Muscle of arm (tissue), 14 donors: ENCODE data around the gene CHPT1. TPM values are rescaled to one million over a fixed set of nuclear protein-coding genes. Genes with fewer than 3 reads are reported as not detected.
"Not testable (repeated sequence)": the region's sequence is repeated elsewhere in the genome, so short reads cannot be mapped to it uniquely, and the experiment has no call there.

Experiments
- DNase-seq: peaks from one replicate; pipeline ENCODE4 v3.0.0-alpha.2; 2013
- long read RNA-seq, 11 donors: transcript quantifications; one replicate each; lab custom pipeline, GENCODE V29; 2026
- polyA plus RNA-seq, 12 donors: library from polyadenylated mRNA; unstranded; fragments of 120-200 nt; gene quantifications; one replicate each; pipeline ENCODE4 v1.2.1, GENCODE V29; 2013; ENCODE audit not compliant: insufficient read length in 12 of 12

CHPT1 gene
- polyA plus RNA-seq = 10 to 100 TPM in 11 of 12 donors, not detected in 1; 23.5 to 49.3 (median 30.1) TPM
- long read RNA-seq, donor 1, transcript CHPT1-201 (9 exons, 1,585 nt) = major isoform, 59 of 129 reads
- long read RNA-seq, donor 1, transcript CHPT1-205 (8 exons, 2,001 nt) = minor isoform, 5 of 129 reads
- long read RNA-seq, donor 1, partial matches to known transcripts = 65 of 129 reads
- long read RNA-seq, donor 1, other reads (novel, unspliced or antisense) = 0 of 129 reads
- long read RNA-seq, donor 2, transcript CHPT1-201 (9 exons, 1,585 nt) = major isoform, 11 of 14 reads
- long read RNA-seq, donor 2, partial matches to known transcripts = 0 of 14 reads
- long read RNA-seq, donor 2, other reads (novel, unspliced or antisense) = 0 of 14 reads
- long read RNA-seq, donor 3, partial matches to known transcripts = 0 of 7 reads
- long read RNA-seq, donor 3, other reads (novel, unspliced or antisense) = 0 of 7 reads
- long read RNA-seq, donor 4, partial matches to known transcripts = 0 of 1 reads
- long read RNA-seq, donor 4, other reads (novel, unspliced or antisense) = 0 of 1 reads
- long read RNA-seq, donor 5 = 0 reads
- long read RNA-seq, donor 6, partial matches to known transcripts = 0 of 6 reads
- long read RNA-seq, donor 6, other reads (novel, unspliced or antisense) = 0 of 6 reads
- long read RNA-seq, donor 7, transcript CHPT1-201 (9 exons, 1,585 nt) = major isoform, 5 of 6 reads
- long read RNA-seq, donor 7, partial matches to known transcripts = 0 of 6 reads
- long read RNA-seq, donor 7, other reads (novel, unspliced or antisense) = 0 of 6 reads
- long read RNA-seq, donor 8, transcript CHPT1-201 (9 exons, 1,585 nt) = major isoform, 7 of 10 reads
- long read RNA-seq, donor 8, partial matches to known transcripts = 0 of 10 reads
- long read RNA-seq, donor 8, other reads (novel, unspliced or antisense) = 0 of 10 reads
- long read RNA-seq, donor 9, transcript CHPT1-201 (9 exons, 1,585 nt) = major isoform, 8 of 8 reads
- long read RNA-seq, donor 9, partial matches to known transcripts = 0 of 8 reads
- long read RNA-seq, donor 9, other reads (novel, unspliced or antisense) = 0 of 8 reads
- long read RNA-seq, donor 10, transcript CHPT1-201 (9 exons, 1,585 nt) = major isoform, 7 of 8 reads
- long read RNA-seq, donor 10, partial matches to known transcripts = 0 of 8 reads
- long read RNA-seq, donor 10, other reads (novel, unspliced or antisense) = 0 of 8 reads
- long read RNA-seq, donor 11, transcript CHPT1-201 (9 exons, 1,585 nt) = major isoform, 19 of 31 reads
- long read RNA-seq, donor 11, partial matches to known transcripts = 12 of 31 reads
- long read RNA-seq, donor 11, other reads (novel, unspliced or antisense) = 0 of 31 reads

- peak; percentile 49 for DNase-seq
Measured at GRCh38 chr12:101697197-101697929, at the start of gene CHPT1. TSS of gene CHPT1 (plus strand) at chr12:101697640. CDS start at chr12:101697862, 222 bp downstream.

DNA sequence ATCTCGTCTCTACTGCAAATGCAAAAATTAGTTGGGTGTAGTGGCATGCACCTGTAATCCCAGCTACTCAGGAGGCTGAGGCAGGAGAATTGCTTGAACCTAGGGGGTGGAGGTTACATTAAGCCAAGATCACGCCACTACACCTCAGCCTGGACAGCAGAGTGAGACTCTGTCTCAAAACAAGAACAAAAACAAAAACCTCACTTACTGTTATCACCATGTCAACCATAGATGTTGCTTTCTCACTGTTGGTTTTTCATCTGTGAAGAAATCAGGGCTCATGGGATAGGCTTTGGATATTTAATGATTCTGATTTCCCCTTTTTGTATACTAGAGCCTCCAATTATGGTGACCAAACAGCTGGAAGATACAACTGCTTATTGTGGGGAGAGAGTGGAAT, 49.7 kb upstream of the CHPT1 start:
- no peak for DNase-seq

GRCh38 chr12:101648195-101648594, 49.2 kb upstream of the CHPT1 start:
- no peak for DNase-seq

GRCh38 chr12:101650346-101651117, 46.9 kb upstream of the CHPT1 start:
- DNase-seq = no peak

- no peak for DNase-seq
Measured at GRCh38 chr12:101653030-101653429, 44.4 kb upstream of the CHPT1 start.

DNA sequence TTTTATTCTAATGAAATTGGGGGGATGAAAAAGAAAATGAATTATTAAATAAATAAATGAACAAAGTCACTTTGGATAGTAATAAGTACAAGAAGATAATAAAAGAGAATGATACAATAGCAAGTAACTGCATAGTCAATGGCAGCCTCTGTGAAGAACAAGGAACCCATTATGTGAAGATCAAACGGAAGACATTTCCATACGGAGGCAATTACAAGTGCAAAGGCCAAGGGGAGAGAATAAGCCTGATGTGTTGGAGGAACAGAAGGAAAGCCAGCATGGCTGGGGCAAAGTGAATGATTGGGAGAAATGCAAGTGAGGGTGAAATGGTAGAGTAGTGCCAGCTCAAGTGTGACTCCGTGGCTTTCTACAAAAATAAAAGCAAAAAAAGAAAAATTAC, 43.9 kb upstream of the CHPT1 start:
- no peak for DNase-seq

DNA sequence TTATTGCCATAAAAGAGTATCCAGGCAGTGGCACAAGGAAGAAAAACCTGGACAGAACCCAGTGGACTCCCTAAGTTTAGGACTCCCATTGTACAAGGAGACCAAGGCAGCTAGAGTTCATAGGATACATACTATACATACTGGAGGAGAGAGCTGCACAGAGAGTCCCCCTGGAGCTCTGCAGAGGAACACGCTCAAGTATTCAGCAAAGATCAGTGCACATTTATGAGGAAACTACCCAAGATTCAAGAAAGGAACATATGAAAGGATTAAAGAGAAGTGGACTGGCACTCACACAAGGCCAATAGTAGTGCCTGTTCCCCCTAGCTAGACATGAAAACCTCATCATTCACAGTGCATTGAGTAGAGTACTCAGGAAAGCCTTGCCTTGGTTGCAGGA, 43.0 kb upstream of the CHPT1 start:
- DNase-seq = no peak

DNA sequence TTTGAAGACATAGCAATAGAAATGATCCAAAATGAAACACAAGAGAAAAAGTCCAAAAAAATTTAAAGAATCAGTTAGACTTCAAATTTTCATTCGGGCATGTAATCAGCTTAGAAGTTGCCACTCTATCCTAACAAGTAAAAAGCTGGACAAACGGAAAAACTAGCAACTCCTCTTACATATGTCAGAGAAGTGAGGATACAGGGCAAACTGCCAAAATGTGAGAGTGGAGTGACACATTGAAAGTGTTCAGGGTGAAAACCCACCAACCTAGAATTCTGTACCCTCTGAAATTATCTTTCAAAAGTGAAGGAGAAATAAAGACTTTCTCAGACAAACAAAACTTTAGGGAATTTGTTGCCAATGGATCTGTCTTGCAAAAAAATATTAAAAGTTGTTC, 42.0 kb upstream of the CHPT1 start:
- DNase-seq = no peak

DNA sequence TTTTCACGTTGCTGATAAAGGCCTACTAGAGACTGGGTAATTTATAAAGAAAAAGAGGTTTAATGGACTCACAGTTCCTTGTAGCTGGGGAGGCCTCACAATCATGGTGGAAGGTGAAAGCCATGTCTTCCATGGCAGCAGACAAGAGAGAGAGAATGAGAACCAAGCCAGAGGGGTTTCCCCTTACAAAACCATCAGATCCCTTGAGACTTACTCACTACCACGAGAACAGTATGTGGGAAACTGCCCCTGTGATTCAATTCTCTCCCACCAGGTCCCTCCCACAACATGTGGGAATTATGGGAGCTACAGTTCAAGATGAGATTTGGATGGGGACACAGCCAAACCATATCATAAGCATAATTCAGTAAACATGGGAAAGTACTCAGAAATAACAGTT, 36.8 kb upstream of the CHPT1 start:
- DNase-seq = not testable (repeated sequence)

- no peak for DNase-seq
Measured at GRCh38 chr12:101663298-101663697, 34.1 kb upstream of the CHPT1 start.

DNA sequence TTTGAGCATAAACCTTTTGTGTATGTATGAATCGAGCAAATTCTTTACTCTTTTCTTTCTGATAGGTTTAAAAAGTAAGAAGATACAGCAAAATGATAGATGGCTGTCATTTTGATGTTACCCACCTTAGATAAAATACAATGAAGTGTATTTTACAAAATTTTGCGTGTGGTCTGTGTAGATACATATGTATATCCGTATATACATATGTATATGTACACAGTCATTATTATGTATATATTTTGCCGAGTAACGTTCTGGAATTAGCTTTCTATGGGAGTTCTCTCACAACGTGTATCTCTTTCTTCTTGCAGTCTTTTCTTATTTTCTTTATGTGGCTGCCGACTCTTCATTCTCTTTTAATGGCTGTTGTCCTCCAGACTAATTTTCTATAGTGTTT, 32.4 kb upstream of the CHPT1 start:
- DNase-seq = no peak

GRCh38 chr12:101666052-101666728, 31.2 kb upstream of the CHPT1 start:
- DNase-seq = no peak

GRCh38 chr12:101667591-101667990, 29.8 kb upstream of the CHPT1 start:
- DNase-seq = no peak

GRCh38 chr12:101670007-101670671, 27.3 kb upstream of the CHPT1 start:
- peak; percentile 8 for DNase-seq

GRCh38 chr12:101671157-101671791, 26.2 kb upstream of the CHPT1 start:
- peak; percentile 4 for DNase-seq

GRCh38 chr12:101671833-101672232, 25.6 kb upstream of the CHPT1 start:
- DNase-seq = no peak

- DNase-seq = no peak
Measured at GRCh38 chr12:101675555-101675954, 21.9 kb upstream of the CHPT1 start.

- not testable (repeated sequence) for DNase-seq
Measured at GRCh38 chr12:101676497-101676896, 20.9 kb upstream of the CHPT1 start.

DNA sequence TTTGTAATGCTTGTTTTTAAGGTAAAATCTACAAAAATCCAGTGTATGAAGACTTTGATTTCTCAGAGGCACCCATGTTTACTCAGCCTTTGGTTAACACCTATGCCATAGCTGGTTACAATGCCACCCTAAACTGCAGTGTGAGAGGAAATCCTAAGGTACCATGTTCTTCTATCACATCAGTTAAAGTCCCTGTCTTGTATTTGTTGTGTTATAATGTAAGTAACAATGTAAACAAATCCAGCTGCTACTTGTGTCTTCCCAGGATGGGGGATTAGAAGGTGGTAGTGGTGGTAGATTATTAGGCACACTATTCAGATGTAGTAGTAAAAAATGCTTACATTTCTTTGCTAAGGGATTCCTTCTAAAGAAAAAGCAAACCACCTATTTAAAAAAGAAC, 19.4 kb upstream of the CHPT1 start:
- DNase-seq = no peak
